Ascending aorta (tissue), 2 donors: Measurements from ENCODE around the gene FOXP3. TPM values are rescaled to one million over a fixed set of nuclear protein-coding genes. Genes with fewer than 3 reads are reported as not detected.

Source experiments
- DNase-seq, 2 donors: peaks; one replicate each; pipeline ENCODE4 v3.0.0-alpha.2; 2019; ENCODE audit warnings: low spot score in 2 of 2
- H3K27ac ChIP-seq, 2 donors: fragments of 200-600 bp; sonication (generic); one replicate each; pipeline ENCODE4 v1.5.1; 2016 to 2017; ENCODE audit warnings: mild to moderate bottlenecking in 1 of 2
- H3K27me3 ChIP-seq: fragments of 200-600 bp; sonication (generic); one replicate; pipeline ENCODE4 v1.5.1; 2017
- H3K36me3 ChIP-seq, 2 donors: fragments of 200-600 bp; sonication (generic); one replicate each; pipeline ENCODE4 v1.5.1; 2016
- H3K4me1 ChIP-seq, 2 donors: fragments of 200-600 bp; sonication (generic); one replicate each; pipeline ENCODE4 v1.5.1; 2016 to 2017; ENCODE audit warnings: mild to moderate bottlenecking in 1 of 2
- H3K4me3 ChIP-seq, 2 donors: fragments of 200-600 bp; sonication (generic); one replicate each; pipeline ENCODE4 v1.5.1; 2016 to 2017; ENCODE audit warnings: mild to moderate bottlenecking in 1 of 2
- H3K9me3 ChIP-seq, 2 donors: fragments of 200-600 bp; sonication (generic); one replicate each; pipeline ENCODE4 v1.5.1; 2016
- intact Hi-C: fragments of 100-400 bp; cut with DNase I; formaldehyde crosslinking; loops from one replicate; pipeline ENCODE4 v1.15.1; 2023
- total RNA-seq: library from RNA; depleted of rRNA; stranded (reverse); fragments of >200 nt; gene quantifications from one replicate; pipeline ENCODE4 v1.1.0, GENCODE V29; 2016
- TF ChIP-seq, protein P1 (sequence below), 3 experiments: fragments of 200-600 bp in 2 of 3; fragments of 450-650 bp in 1 of 3; sonication (generic) in 2 of 3; IDR thresholded peaks; one replicate each; pipeline ENCODE4 v1.5.1; 2016 to 2019; ENCODE audit warnings: antibody characterized with exemption in 3 of 3, mild to moderate bottlenecking in 1 of 3, moderate library complexity in 1 of 3

The FOXP3 gene
- total RNA-seq, 1 donor from 2014 or later, result not detected

DNA sequence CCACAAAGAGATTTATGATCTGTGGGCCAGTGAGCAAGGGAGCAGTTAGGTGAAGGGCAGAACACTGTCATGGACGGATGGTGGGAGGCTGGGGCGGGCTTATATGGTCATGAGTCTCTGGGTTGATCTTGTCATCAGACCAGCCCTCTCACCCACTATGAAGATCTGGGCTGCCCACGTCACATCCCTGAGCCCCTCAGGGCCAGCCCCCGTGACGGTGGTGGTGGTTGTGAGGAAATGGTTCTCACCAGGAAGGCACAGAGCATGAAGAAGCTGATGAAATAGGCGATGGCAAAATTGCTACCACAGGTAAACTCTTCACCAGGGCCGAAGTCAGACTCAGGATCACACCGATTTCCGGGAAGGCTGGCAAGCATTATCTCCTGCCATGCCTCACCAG is 53.4 kb downstream of the FOXP3 start:
- H3K27me3 ChIP-seq, result no peaks in the 10 kb centered on the region
- TF ChIP-seq, protein P1, sequence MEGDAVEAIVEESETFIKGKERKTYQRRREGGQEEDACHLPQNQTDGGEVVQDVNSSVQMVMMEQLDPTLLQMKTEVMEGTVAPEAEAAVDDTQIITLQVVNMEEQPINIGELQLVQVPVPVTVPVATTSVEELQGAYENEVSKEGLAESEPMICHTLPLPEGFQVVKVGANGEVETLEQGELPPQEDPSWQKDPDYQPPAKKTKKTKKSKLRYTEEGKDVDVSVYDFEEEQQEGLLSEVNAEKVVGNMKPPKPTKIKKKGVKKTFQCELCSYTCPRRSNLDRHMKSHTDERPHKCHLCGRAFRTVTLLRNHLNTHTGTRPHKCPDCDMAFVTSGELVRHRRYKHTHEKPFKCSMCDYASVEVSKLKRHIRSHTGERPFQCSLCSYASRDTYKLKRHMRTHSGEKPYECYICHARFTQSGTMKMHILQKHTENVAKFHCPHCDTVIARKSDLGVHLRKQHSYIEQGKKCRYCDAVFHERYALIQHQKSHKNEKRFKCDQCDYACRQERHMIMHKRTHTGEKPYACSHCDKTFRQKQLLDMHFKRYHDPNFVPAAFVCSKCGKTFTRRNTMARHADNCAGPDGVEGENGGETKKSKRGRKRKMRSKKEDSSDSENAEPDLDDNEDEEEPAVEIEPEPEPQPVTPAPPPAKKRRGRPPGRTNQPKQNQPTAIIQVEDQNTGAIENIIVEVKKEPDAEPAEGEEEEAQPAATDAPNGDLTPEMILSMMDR (IDR thresholded peaks at IDR 0.05), result no peak
- no peak overlapping the region for H3K27ac ChIP-seq
- DNase-seq, result no peak
- H3K4me1 ChIP-seq, result no peaks in the 10 kb centered on the region
- no peaks in the 10 kb centered on the region for H3K9me3 ChIP-seq
- intact Hi-C loops, result no loop called here
- no peak overlapping the region for H3K4me3 ChIP-seq
- H3K36me3 ChIP-seq, result no peaks in the 10 kb centered on the region

DNA sequence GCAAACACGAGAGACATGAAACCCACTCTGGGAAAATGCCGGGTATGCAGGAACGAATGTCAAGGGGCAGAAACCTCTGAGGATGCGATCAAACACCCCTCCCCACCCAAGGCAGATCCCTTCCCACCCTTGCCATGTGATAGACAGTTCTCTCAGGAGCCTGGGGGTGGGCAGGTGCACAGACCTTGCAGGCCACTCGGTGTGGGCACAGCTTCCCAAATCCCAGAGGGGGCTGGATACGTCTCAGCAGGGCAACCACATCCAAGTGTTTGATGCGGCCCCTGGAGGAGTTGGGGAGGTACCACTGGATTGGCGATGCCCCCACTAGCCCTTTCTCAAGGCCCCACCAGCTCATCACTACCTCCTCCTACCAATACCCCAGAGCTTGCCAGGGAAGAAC is 54.1 kb downstream of the FOXP3 start:
- no peak for DNase-seq
- no peaks in the 10 kb centered on the region for H3K9me3 ChIP-seq
- no peaks in the 10 kb centered on the region for H3K36me3 ChIP-seq
- H3K4me1 ChIP-seq, result no peaks in the 10 kb centered on the region
- H3K27me3 ChIP-seq, result no peaks in the 10 kb centered on the region
- TF ChIP-seq, protein P1 (IDR thresholded peaks at IDR 0.05), result no peak
- H3K4me3 ChIP-seq, result no peak overlapping the region
- intact Hi-C loops, result no loop called here
- H3K27ac ChIP-seq, result no peak overlapping the region

DNA sequence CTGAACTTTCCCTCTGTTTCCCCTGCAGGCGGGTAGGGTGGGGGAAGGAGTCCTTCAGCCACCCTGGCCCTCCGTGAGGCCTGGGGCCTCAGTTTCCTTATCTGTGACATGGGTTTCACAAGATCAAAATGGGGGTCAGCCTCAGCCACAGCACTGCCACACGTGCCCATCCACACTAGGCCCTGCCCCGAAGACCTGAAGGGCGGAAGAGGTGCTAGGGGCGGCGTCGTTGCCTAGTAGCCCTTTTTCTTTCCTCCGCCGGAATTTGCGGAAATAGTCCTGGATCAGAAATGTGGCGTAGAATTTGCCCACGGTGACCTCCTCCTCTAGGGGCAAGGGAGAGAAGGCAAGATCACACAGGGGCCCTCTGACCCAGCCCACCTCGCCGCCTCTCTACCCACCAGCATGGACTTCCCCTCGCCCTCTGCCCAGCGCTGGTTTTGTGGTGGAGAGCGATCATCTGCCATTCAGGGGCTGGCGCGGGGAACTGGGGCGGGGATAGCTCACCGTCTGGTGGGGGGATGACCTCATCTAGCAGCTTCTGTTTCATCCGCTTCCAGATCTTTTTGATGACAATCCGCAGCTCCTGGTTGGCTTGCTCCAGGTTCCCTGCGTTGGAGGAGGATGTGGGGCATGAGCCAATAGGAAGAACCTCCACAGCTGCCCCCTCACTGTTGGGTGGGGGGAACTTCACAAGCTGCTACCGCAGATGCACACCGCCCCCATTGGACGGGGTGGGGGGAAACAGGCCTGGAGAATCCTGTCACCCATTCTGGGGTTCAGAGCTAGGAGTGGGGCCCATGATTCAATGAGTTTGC is 54.9 kb downstream of the FOXP3 start:
- no peak overlapping the region for H3K27ac ChIP-seq
- DNase-seq, result no peak
- intact Hi-C loops, result no loop called here
- no peaks in the 10 kb centered on the region for H3K4me1 ChIP-seq
- no peaks in the 10 kb centered on the region for H3K9me3 ChIP-seq
- TF ChIP-seq, protein P1 (IDR thresholded peaks at IDR 0.05), result no peak
- H3K36me3 ChIP-seq, result no peaks in the 10 kb centered on the region
- no peaks in the 10 kb centered on the region for H3K27me3 ChIP-seq
- H3K4me3 ChIP-seq, result no peak overlapping the region

GRCh38 chrX:49208399-49208798 is 56.1 kb downstream of the FOXP3 start:
- no peak for DNase-seq
- TF ChIP-seq, protein P1 (IDR thresholded peaks at IDR 0.05), result no peak
- Histone ChIP-seq H3K36me3 (no peaks in the 10 kb centered on the region), H3K27me3 (no peaks in the 10 kb centered on the region), H3K9me3 (no peaks in the 10 kb centered on the region), H3K4me1 (no peaks in the 10 kb centered on the region), H3K27ac (no peak overlapping the region), H3K4me3 (no peak overlapping the region)
- intact Hi-C loops, result no loop called here

DNA sequence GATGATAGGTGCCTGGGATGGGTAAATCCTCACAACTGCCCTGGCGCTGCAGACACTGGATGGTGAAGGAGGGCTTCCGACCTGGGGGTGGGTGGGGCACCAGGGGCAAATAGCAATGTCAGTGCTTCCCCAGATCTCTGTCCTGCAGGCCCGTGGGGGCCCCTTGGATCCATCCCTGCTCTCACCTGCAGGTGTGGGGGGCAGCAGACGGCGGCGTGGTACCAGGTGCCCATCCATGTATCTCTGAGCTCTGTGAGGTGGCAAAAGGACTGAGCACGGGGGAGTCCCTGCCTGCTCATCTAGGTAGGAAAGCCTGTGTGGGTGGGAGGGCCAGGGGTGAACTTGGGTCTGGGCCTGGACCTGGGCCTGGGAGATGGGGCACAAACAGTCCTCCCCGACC is 58.0 kb downstream of the FOXP3 start:
- Histone ChIP-seq H3K27me3 (no peaks in the 10 kb centered on the region), H3K27ac (no peak overlapping the region), H3K9me3 (no peaks in the 10 kb centered on the region), H3K4me1 (no peaks in the 10 kb centered on the region), H3K4me3 (no peak overlapping the region), H3K36me3 (no peaks in the 10 kb centered on the region)
- intact Hi-C loops, result no loop called here
- no peak for DNase-seq
- TF ChIP-seq, protein P1 (IDR thresholded peaks at IDR 0.05), result no peak
